ENCODE data around the gene EN2.

DNA sequence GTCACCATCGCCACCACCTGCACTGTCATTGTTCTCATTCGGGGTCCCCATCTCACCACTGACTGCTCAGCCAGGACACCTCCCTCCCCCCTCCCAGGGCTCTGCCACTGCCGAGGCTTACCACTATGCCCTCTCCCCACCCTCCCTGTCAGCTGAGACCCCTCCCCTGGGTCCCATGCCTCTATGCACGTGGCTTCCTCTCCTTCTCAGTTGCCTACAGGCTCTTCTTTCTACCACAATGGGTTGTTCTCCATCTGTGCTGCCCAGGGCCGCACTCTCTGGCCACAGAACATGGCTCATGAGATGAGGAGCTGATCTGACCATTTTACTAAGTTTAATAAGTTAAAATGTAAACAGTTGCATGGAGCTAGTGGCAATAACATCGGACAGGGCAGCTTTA, 16.1 kb upstream of the EN2 start:
- TF ChIP-seq POLR2A (IDR thresholded peaks at IDR 0.05) = no peak
- no peak for TF ChIP-seq EP300 (IDR thresholded peaks at IDR 0.05)
- TF ChIP-seq, protein P1, sequence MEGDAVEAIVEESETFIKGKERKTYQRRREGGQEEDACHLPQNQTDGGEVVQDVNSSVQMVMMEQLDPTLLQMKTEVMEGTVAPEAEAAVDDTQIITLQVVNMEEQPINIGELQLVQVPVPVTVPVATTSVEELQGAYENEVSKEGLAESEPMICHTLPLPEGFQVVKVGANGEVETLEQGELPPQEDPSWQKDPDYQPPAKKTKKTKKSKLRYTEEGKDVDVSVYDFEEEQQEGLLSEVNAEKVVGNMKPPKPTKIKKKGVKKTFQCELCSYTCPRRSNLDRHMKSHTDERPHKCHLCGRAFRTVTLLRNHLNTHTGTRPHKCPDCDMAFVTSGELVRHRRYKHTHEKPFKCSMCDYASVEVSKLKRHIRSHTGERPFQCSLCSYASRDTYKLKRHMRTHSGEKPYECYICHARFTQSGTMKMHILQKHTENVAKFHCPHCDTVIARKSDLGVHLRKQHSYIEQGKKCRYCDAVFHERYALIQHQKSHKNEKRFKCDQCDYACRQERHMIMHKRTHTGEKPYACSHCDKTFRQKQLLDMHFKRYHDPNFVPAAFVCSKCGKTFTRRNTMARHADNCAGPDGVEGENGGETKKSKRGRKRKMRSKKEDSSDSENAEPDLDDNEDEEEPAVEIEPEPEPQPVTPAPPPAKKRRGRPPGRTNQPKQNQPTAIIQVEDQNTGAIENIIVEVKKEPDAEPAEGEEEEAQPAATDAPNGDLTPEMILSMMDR (IDR thresholded peaks at IDR 0.05) = no peak

Measured in gastroesophageal sphincter (tissue), 3 donors.